ENCODE results near the gene ROBO4.

Gene ROBO4

DNA sequence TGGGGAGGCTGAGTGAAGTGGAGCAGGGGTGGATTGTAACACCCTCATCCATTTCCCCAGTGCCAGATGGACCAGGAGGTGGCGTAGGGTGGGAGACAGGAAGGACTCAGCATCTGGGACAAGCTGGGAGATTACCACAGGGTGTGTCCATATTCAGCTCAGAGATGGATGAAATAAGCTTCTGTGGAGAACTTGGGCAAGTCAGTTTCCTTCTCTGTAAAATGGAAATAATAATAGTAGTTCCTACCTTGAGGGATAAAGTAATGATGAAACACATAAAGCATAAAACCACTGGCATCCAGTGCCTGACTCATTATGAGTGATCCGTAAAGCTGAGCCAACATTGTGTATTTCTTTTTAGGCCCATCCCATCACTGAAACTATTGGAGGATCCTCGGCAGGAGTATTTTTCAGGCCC, 607 bp upstream of the ROBO4 start:
- Histone ChIP-seq H3K36me3 (ENCODE audit: insufficient read depth) (no peaks in the 10 kb centered on the region), H3K4me3 (IDR thresholded peaks at IDR 0.05; ENCODE audit: insufficient read depth, low read depth, low read length) (no peak overlapping the region), H3K27me3 (ENCODE audit: insufficient read depth, low read depth) (no peaks in the 10 kb centered on the region), H3K9ac (no peak overlapping the region), H3K79me2 (ENCODE audit: insufficient read depth, low read depth) (no peaks in the 10 kb centered on the region), H4K20me1 (ENCODE audit: insufficient read depth) (no peaks in the 10 kb centered on the region), H3K4me1 (ENCODE audit: low read depth, poor library complexity, severe bottlenecking) (no peaks in the 10 kb centered on the region), H3K27ac (no peak overlapping the region), H2AFZ (ENCODE audit: low read depth) (no peak overlapping the region), H3K4me2 (no peak overlapping the region)
- TF ChIP-seq, protein P1, sequence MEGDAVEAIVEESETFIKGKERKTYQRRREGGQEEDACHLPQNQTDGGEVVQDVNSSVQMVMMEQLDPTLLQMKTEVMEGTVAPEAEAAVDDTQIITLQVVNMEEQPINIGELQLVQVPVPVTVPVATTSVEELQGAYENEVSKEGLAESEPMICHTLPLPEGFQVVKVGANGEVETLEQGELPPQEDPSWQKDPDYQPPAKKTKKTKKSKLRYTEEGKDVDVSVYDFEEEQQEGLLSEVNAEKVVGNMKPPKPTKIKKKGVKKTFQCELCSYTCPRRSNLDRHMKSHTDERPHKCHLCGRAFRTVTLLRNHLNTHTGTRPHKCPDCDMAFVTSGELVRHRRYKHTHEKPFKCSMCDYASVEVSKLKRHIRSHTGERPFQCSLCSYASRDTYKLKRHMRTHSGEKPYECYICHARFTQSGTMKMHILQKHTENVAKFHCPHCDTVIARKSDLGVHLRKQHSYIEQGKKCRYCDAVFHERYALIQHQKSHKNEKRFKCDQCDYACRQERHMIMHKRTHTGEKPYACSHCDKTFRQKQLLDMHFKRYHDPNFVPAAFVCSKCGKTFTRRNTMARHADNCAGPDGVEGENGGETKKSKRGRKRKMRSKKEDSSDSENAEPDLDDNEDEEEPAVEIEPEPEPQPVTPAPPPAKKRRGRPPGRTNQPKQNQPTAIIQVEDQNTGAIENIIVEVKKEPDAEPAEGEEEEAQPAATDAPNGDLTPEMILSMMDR (conservative IDR thresholded peaks at IDR 0.05; ENCODE audit: low read depth, low read length): no peak

DNA sequence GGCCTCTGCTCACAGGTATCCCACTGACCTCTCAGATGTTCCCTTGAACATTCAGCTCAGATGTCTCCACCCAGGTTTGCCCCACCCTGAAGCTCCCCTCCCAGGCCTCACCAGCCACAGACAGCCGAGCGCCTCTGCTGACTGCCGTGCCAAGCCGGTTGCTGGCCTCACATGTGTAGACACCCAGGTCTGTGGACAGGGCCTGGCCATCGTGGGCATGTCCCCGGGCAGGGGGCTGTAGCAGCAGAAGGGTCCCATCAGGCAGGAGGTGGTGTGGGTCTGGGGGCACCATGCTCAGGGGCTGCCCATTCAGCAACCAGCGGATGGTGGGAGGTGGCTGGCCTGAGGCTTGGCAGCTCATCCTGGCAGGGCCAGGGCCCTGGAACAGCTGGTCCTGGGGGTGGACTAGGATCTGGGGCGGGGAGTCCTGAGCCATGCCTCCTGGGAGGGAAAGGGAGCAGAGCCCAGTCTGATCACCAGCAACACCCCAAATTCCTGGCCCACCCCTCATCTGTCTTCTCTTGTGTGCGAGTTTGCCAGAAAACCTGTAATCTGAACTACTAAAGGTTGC, 759 bp downstream of the ROBO4 start:
- no peak overlapping the region for H3K9ac ChIP-seq
- no peaks in the 10 kb centered on the region for H3K36me3 ChIP-seq (ENCODE audit: insufficient read depth)
- H3K4me2 ChIP-seq: no peak overlapping the region
- no peaks in the 10 kb centered on the region for H3K27me3 ChIP-seq (ENCODE audit: insufficient read depth, low read depth)
- no peak overlapping the region for H3K4me3 ChIP-seq (IDR thresholded peaks at IDR 0.05; ENCODE audit: insufficient read depth, low read depth, low read length)
- H3K27ac ChIP-seq: no peak overlapping the region
- no peaks in the 10 kb centered on the region for H3K79me2 ChIP-seq (ENCODE audit: insufficient read depth, low read depth)
- H4K20me1 ChIP-seq (ENCODE audit: insufficient read depth): no peaks in the 10 kb centered on the region
- H2AFZ ChIP-seq (ENCODE audit: low read depth): no peak overlapping the region
- TF ChIP-seq, protein P1 (conservative IDR thresholded peaks at IDR 0.05; ENCODE audit: low read depth, low read length): no peak
- no peaks in the 10 kb centered on the region for H3K4me1 ChIP-seq (ENCODE audit: low read depth, poor library complexity, severe bottlenecking)

DNA sequence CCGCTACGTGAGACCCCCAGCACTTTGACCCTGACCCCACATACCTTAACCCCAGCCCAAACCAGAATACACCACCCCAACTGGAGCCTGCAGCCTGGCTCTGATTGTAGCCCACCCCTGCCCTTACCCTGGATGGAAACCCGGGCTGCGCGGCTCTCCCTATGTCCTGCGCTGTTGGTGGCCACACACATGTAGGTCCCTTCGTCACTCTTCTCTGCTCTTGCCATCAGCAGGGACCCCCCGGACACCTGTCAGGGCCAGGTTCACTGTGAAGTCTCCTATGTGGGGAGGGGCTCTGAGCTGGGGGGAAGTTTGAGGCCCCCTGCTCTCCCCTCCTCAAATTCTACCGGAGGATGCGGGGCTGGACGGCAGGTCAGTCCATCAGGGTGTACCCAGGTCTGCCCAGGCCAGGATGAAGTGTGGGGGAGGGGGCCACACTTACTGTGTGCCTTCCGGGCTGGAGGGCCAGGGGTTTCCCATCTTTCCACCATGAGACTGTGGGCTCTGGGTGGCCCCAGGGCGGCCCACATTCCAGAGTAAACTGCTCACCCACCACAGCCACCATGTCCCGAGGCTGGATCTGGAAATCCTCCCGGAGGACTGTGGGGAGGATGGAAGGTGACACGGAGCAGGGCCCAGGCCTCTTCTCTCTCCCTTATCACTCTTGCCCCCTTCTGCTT, 1.5 kb downstream of the ROBO4 start:
- Histone ChIP-seq H3K27ac (no peak overlapping the region), H3K4me1 (ENCODE audit: low read depth, poor library complexity, severe bottlenecking) (no peaks in the 10 kb centered on the region), H3K4me2 (no peak overlapping the region), H3K4me3 (IDR thresholded peaks at IDR 0.05; ENCODE audit: insufficient read depth, low read depth, low read length) (no peak overlapping the region), H3K9ac (no peak overlapping the region), H3K27me3 (ENCODE audit: insufficient read depth, low read depth) (no peaks in the 10 kb centered on the region), H3K79me2 (ENCODE audit: insufficient read depth, low read depth) (no peaks in the 10 kb centered on the region), H4K20me1 (ENCODE audit: insufficient read depth) (no peaks in the 10 kb centered on the region), H3K36me3 (ENCODE audit: insufficient read depth) (no peaks in the 10 kb centered on the region), H2AFZ (ENCODE audit: low read depth) (no peak overlapping the region)
- TF ChIP-seq, protein P1 (conservative IDR thresholded peaks at IDR 0.05; ENCODE audit: low read depth, low read length): no peak

DNA sequence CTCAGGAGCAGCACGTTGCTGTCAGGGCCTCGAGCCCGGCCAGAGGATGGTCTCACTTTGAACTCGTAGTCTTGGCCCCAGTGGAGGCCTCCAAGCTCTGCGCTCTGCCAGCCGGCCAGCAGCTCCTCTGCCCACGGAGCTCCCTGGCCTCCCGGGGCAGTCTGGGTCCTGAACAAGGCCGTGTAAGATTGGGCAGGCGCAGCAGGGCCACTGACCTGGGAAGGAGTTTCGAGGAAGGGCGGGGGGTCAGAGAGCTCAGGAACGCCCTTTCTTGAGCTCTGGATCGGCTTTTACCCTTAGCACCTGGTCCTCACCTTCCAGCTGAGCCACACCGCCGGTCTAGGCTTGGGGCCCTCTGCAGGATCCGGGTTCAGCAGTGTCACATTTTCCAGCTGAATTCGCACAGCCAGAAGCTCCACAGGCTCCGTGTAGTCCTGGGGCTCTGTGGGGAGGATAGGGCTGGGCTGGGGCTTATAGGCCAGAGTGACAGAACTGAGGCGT, 2.1 kb downstream of the ROBO4 start:
- no peak overlapping the region for H3K27ac ChIP-seq
- no peaks in the 10 kb centered on the region for H3K36me3 ChIP-seq (ENCODE audit: insufficient read depth)
- H3K9ac ChIP-seq: no peak overlapping the region
- TF ChIP-seq, protein P1 (conservative IDR thresholded peaks at IDR 0.05; ENCODE audit: low read depth, low read length): no peak
- H4K20me1 ChIP-seq (ENCODE audit: insufficient read depth): no peaks in the 10 kb centered on the region
- H3K4me1 ChIP-seq (ENCODE audit: low read depth, poor library complexity, severe bottlenecking): no peaks in the 10 kb centered on the region
- H3K4me3 ChIP-seq (IDR thresholded peaks at IDR 0.05; ENCODE audit: insufficient read depth, low read depth, low read length): no peak overlapping the region
- H3K79me2 ChIP-seq (ENCODE audit: insufficient read depth, low read depth): no peaks in the 10 kb centered on the region
- H3K27me3 ChIP-seq (ENCODE audit: insufficient read depth, low read depth): no peaks in the 10 kb centered on the region
- no peak overlapping the region for H2AFZ ChIP-seq (ENCODE audit: low read depth)
- no peak overlapping the region for H3K4me2 ChIP-seq
